Measurements from ENCODE around the gene EOLA1. TPM values are rescaled to one million over a fixed set of nuclear protein-coding genes. Genes with fewer than 3 reads are reported as not detected.

EOLA1 gene
- polyA plus RNA-seq (2013, experiment 1 of 2): 6.4 TPM
- 7.3 TPM for polyA plus RNA-seq (2013, experiment 2 of 2)

GRCh38 chrX:149540621-149541520 lies at the start of gene EOLA1:
Gene EOLA1, plus strand, starts transcription at chrX:149541012. Its CDS starts 4,619 bp downstream, at chrX:149545631.
- Histone ChIP-seq H2BK120ac (ENCODE audit: low read depth, low read length) (no peak within 1 kb of the TSS), H3K4me3 (ENCODE audit: low read length in 2 of 2) (peak within 1 kb of the TSS; percentile 57 to 89), H2BK12ac (ENCODE audit: low read length) (no peak within 1 kb of the TSS), H3K23ac (ENCODE audit: low read depth, low read length, poor library complexity) (no peak within 1 kb of the TSS), H2BK5ac (ENCODE audit: low read length) (peak within 1 kb of the TSS; percentile 39), H2AK5ac (ENCODE audit: low read depth, low read length) (no peak within 1 kb of the TSS), H3K9ac (ENCODE audit: low read depth, low read length, poor library complexity) (peak within 1 kb of the TSS; percentile 83), H3K36me3 (replicated peaks in 1 of 2; ENCODE audit: control insufficient read depth in 2 of 2, insufficient read depth in 2 of 2, low read length in 2 of 2) (no peaks in the 10 kb centered on the region), H4K8ac (ENCODE audit: low read depth, low read length) (no peak within 1 kb of the TSS), H3K4ac (ENCODE audit: low read length) (no peak within 1 kb of the TSS), H3K27me3 (ENCODE audit: control insufficient read depth in 3 of 3, insufficient read depth in 3 of 3, low read depth in 1 of 3, low read length in 3 of 3) (no peaks in the 10 kb centered on the region), H3K4me1 (ENCODE audit: control insufficient read depth in 2 of 2, insufficient read depth in 1 of 2, low read depth in 1 of 2, low read length in 2 of 2) (no peaks in the 10 kb centered on the region), H2AFZ (ENCODE audit: low read length) (peak within 1 kb of the TSS; percentile 93), H3K14ac (ENCODE audit: low read length) (no peak within 1 kb of the TSS), H3K9me3 (replicated peaks in 1 of 2; ENCODE audit: control insufficient read depth in 2 of 2, insufficient read depth in 1 of 2, low read depth in 1 of 2, low read length in 2 of 2) (no peaks in the 10 kb centered on the region), H3K79me1 (ENCODE audit: low read depth, low read length) (no peaks in the 10 kb centered on the region), H4K91ac (ENCODE audit: low read depth, low read length, poor library complexity) (no peak within 1 kb of the TSS), H3K18ac (ENCODE audit: low read length) (peak within 1 kb of the TSS; percentile 71), H3K4me2 (ENCODE audit: insufficient read depth, low read length, poor library complexity, severe bottlenecking) (peak within 1 kb of the TSS; percentile 83), H3K27ac (replicated peaks; ENCODE audit: low read length) (peak within 1 kb of the TSS; percentile 88), H2BK15ac (ENCODE audit: low read length) (no peak within 1 kb of the TSS)
- no CpG with 5 or more reads among the region's 71 CpGs for WGBS, 2 donors (ENCODE audit: extremely low coverage in 2 of 2, insufficient read length in 2 of 2, insufficient replicate concordance in 1 of 2)
- no peak for DNase-seq (ENCODE audit: low spot score)

GRCh38 chrX:149491812-149492211 lies 49.0 kb upstream of the EOLA1 start:
- H3K14ac ChIP-seq (ENCODE audit: low read length): no peak overlapping the region
- H3K36me3 ChIP-seq (replicated peaks in 1 of 2; ENCODE audit: control insufficient read depth in 2 of 2, insufficient read depth in 2 of 2, low read length in 2 of 2): peaks cover 38 to 82% of the 10 kb centered on the region in 2 donors
- H3K4me3 ChIP-seq (ENCODE audit: low read length in 2 of 2): no peak overlapping the region
- no peak overlapping the region for H3K27ac ChIP-seq (replicated peaks; ENCODE audit: low read length)
- no peaks in the 10 kb centered on the region for H3K79me1 ChIP-seq (ENCODE audit: low read depth, low read length)
- H3K27me3 ChIP-seq (ENCODE audit: control insufficient read depth in 3 of 3, insufficient read depth in 3 of 3, low read depth in 1 of 3, low read length in 3 of 3): no peaks in the 10 kb centered on the region
- WGBS, 2 donors (ENCODE audit: extremely low coverage in 2 of 2, insufficient read length in 2 of 2, insufficient replicate concordance in 1 of 2): no CpG with 5 or more reads among the region's 2 CpGs
- H3K4me1 ChIP-seq (ENCODE audit: control insufficient read depth in 2 of 2, insufficient read depth in 1 of 2, low read depth in 1 of 2, low read length in 2 of 2): no peaks in the 10 kb centered on the region
- no peak for DNase-seq (ENCODE audit: low spot score)
- no peak overlapping the region for H2AFZ ChIP-seq (ENCODE audit: low read length)
- no peak overlapping the region for H3K18ac ChIP-seq (ENCODE audit: low read length)
- no peak overlapping the region for H2BK12ac ChIP-seq (ENCODE audit: low read length)
- H2BK120ac ChIP-seq (ENCODE audit: low read depth, low read length): no peak overlapping the region
- H4K91ac ChIP-seq (ENCODE audit: low read depth, low read length, poor library complexity): no peak overlapping the region
- no peak overlapping the region for H2AK5ac ChIP-seq (ENCODE audit: low read depth, low read length)
- H2BK5ac ChIP-seq (ENCODE audit: low read length): no peak overlapping the region
- no peak overlapping the region for H3K23ac ChIP-seq (ENCODE audit: low read depth, low read length, poor library complexity)
- H3K4ac ChIP-seq (ENCODE audit: low read length): no peak overlapping the region
- H2BK15ac ChIP-seq (ENCODE audit: low read length): no peak overlapping the region
- no peak overlapping the region for H3K9ac ChIP-seq (ENCODE audit: low read depth, low read length, poor library complexity)
- peaks cover 0 to 2% of the 10 kb centered on the region in 2 donors for H3K9me3 ChIP-seq (replicated peaks in 1 of 2; ENCODE audit: control insufficient read depth in 2 of 2, insufficient read depth in 1 of 2, low read depth in 1 of 2, low read length in 2 of 2)
- H3K4me2 ChIP-seq (ENCODE audit: insufficient read depth, low read length, poor library complexity, severe bottlenecking): no peak overlapping the region
- no peak overlapping the region for H4K8ac ChIP-seq (ENCODE audit: low read depth, low read length)

GRCh38 chrX:149493567-149494562 lies 46.9 kb upstream of the EOLA1 start:
- H3K27me3 ChIP-seq (ENCODE audit: control insufficient read depth in 3 of 3, insufficient read depth in 3 of 3, low read depth in 1 of 3, low read length in 3 of 3): no peaks in the 10 kb centered on the region
- H2AFZ ChIP-seq (ENCODE audit: low read length): no peak overlapping the region
- no peak overlapping the region for H3K23ac ChIP-seq (ENCODE audit: low read depth, low read length, poor library complexity)
- no peak overlapping the region for H3K4me2 ChIP-seq (ENCODE audit: insufficient read depth, low read length, poor library complexity, severe bottlenecking)
- no peak overlapping the region for H2BK15ac ChIP-seq (ENCODE audit: low read length)
- H4K91ac ChIP-seq (ENCODE audit: low read depth, low read length, poor library complexity): no peak overlapping the region
- H3K4me3 ChIP-seq (ENCODE audit: low read length in 2 of 2): no peak overlapping the region
- no peak overlapping the region for H3K4ac ChIP-seq (ENCODE audit: low read length)
- no peak overlapping the region for H3K18ac ChIP-seq (ENCODE audit: low read length)
- peaks cover 41 to 92% of the 10 kb centered on the region in 2 donors for H3K36me3 ChIP-seq (replicated peaks in 1 of 2; ENCODE audit: control insufficient read depth in 2 of 2, insufficient read depth in 2 of 2, low read length in 2 of 2)
- H2BK120ac ChIP-seq (ENCODE audit: low read depth, low read length): no peak overlapping the region
- H4K8ac ChIP-seq (ENCODE audit: low read depth, low read length): no peak overlapping the region
- H3K14ac ChIP-seq (ENCODE audit: low read length): no peak overlapping the region
- H2AK5ac ChIP-seq (ENCODE audit: low read depth, low read length): no peak overlapping the region
- H3K9me3 ChIP-seq (replicated peaks in 1 of 2; ENCODE audit: control insufficient read depth in 2 of 2, insufficient read depth in 1 of 2, low read depth in 1 of 2, low read length in 2 of 2): peaks cover 0 to 2% of the 10 kb centered on the region in 2 donors
- H3K9ac ChIP-seq (ENCODE audit: low read depth, low read length, poor library complexity): no peak overlapping the region
- no peaks in the 10 kb centered on the region for H3K4me1 ChIP-seq (ENCODE audit: control insufficient read depth in 2 of 2, insufficient read depth in 1 of 2, low read depth in 1 of 2, low read length in 2 of 2)
- no peaks in the 10 kb centered on the region for H3K79me1 ChIP-seq (ENCODE audit: low read depth, low read length)
- no peak overlapping the region for H3K27ac ChIP-seq (replicated peaks; ENCODE audit: low read length)
- no peak for DNase-seq (ENCODE audit: low spot score)
- no peak overlapping the region for H2BK5ac ChIP-seq (ENCODE audit: low read length)
- H2BK12ac ChIP-seq (ENCODE audit: low read length): no peak overlapping the region
- no CpG with 5 or more reads among the region's 13 CpGs for WGBS, 2 donors (ENCODE audit: extremely low coverage in 2 of 2, insufficient read length in 2 of 2, insufficient replicate concordance in 1 of 2)
